DMS53 treated with DMSO at 0.1 percent for 48 hours (cell line): ENCODE data around the gene ENSA.
"Not testable (repeated sequence)": the region's sequence is repeated elsewhere in the genome, so short reads cannot be mapped to it uniquely, and the experiment has no call there.

ENCODE experiments used
- DNase-seq: peaks from one replicate; lab custom pipeline; 2025; ENCODE audit not compliant: unreplicated experiment; lab: John Stamatoyannopoulos, UW

The ENSA gene, protein sequence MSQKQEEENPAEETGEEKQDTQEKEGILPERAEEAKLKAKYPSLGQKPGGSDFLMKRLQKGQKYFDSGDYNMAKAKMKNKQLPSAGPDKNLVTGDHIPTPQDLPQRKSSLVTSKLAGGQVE

DNA sequence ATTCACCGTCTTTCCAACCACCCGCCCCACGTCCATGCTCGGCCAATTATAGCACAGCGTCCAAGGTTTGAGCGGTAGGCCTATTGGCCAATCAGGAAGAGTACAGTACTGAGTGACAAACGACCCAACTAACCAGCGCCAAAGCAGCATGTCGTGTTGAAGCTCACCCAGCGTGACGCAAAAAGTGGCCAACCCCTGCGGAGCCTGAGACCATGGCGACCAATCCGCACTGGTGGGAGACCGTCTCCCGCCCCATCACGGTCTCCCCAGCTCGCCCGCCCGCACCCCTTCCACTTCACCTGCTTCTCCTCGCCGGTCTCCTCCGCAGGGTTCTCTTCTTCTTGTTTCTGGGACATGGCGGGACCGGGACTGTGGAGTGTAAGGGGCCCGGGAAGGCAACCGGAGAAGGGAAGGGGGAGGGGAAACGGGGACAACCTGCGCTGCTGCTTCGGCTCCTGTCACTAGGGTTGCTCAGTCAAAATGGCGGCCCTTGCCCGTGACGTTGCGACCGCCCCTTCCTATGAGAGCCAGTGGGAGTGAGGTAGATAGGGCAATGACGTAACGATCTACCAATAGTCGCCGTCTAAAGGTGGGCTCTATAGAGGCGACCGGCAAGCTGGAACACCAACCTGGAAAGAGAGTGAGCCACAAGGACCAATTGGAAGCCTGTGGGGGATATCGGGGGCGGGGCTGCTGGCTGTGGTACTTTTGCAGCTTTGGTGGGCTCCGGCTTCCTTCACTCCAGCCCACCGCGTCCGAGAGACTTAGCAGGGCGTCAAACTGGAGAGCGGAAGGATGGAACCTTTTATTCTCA lies at the start of gene ENSA:
ENSA (minus strand) TSS at position 498 of the 814 bp plus-strand sequence; CDS start at position 356, 142 bp downstream.
- peak; percentile 98 for DNase-seq

DNA sequence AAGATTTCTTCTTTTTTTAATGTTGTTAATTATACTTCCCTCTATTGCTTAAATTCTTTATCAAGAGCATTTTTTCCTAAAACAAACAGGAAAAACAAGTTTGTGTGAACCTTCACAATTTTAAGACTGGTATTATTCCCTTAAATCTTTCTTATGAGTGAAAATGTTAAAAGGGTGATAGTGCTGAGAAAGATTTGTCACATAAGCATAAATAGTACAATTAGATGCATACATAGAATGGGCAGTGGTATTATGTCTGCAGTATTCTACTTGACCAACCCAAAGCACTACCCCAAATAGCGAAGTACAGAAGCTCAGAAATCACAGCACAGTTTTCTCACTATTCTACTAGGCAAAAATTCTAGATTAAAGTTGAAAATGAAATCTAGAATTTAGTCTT lies 49.6 kb upstream of the ENSA start:
- DNase-seq = no peak

DNA sequence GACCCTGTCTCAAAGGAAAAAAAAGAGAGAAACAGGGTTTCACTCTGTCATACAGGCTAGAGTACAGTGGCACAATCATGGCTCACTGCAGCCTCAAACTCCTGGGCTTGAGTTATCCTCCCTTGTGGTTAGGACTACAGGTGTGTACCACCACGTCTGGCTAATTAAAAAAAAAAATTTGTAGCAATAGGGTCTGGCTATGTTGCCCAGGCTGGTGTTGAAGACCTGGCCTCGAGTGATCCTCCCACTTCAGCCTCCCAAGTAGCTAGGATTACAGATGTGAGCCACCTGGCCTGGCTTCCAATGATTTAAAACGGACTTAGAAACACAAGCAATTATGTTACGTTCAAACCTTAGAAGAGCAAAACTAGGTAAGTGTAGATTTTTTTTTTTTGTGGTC lies 45.5 kb upstream of the ENSA start:
- DNase-seq = no peak

- no peak for DNase-seq
These were observed 33.9 kb upstream of the ENSA start for GRCh38 chr1:150663321-150663720.

DNA sequence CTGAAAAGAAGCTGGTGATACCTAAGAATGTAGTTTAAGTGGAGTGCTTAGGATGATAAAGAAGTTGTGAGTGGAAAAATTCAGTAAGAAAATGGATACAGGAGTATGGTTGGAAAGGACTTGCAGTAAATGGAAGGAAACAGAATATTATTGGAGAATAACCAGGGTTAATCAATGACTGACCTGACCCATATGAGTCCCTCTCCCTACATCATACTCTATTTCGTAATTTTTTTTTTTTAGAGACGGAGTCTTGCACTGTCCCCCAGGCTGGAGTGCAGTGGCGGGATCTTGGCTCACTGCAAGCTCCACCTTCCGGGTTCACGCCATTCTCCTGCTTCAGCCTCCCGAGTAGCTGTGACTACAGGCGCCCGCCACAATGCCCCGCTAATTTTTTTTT lies 33.4 kb upstream of the ENSA start:
- no peak for DNase-seq

DNA sequence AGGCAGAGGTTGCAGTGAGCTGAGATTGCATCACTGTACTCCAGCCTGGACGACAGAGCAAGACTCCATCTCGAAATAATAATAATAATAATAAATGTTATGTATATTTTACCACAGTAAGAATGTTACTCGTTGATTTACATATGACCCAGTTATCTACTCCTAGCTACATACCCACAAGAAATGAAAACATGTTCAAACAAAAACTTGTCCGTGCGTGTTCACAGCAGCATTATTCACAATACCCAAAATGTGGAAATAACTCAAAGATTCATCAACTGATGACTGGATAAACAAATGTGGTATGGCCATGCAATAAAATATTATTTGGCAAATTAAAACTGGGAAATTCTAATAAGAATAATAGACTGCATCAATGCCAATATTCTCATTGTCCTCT lies 31.7 kb upstream of the ENSA start:
- DNase-seq = no peak

- no peak for DNase-seq
These were observed 31.2 kb upstream of the ENSA start for GRCh38 chr1:150660584-150660983.

DNA sequence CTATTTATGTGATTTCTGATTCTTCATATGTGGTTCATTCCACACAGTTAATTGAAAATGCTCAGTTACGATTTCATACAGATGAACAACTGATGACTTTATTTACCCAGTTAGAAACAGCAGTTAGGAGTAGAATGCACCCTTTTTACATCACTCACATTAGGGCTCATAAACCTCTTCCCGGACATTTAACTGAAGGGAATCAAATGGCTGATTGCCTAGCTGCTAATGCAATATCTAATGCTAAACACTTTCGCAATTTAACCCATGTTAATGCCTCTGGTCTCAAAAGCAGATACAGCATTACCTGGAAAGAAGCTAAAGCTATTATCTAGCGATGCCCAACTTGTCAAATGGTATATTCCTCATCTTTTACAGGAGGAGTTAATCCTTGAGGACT lies 27.7 kb upstream of the ENSA start:
- not testable (repeated sequence) for DNase-seq

- not testable (repeated sequence) for DNase-seq
These were observed 25.2 kb upstream of the ENSA start for GRCh38 chr1:150654635-150655034.

DNA sequence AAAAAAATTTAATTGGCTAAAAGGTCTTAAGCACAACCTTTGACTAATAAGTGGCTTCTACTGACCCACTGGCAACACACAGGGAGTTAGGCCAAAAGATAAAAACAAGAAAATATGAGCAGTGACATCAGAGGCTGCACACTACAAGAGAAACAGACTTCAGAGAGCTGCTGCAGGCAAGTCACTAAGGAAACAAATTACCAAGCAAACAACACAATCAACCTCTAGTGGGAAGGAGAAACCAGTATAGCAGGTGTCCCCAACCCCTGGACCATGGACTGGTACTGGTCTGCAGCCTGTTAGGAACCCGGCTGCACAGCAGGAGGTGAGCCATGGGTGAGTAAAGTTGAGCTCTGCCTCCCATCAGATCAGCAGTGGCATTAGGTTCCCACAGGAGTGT lies 20.8 kb upstream of the ENSA start:
- DNase-seq = peak; percentile 57

DNA sequence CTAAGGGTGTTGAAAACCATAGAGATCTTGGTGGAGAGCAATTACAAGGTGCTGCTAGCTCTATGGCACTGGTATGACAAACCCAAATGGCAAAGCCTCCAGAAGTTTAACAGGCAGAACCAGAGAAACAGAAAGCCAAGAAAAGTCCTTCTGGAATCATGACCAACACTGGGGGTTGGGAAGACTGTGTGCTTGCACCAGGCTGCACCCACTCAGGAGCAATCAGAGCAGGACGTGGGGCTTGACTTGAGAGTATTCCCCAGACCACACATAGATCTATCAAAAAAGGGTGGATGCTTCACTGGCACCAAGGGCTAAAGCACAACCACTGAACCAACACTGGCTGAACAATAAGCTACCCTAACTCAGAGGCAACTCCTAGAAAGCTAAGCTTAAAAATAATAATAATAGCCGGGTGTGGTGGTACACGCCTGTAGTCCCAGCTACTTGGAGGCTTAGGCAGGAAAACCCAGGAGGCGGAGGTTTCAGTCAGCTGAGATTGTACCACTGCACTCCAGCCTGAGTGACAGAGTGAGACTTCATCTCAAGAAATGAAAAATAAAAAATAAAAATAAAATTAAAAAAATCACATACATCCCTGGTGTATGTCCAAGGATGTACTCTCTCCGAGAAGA lies 20.1 kb upstream of the ENSA start:
- DNase-seq = no peak

- no peak for DNase-seq
These were observed 12.9 kb upstream of the ENSA start for GRCh38 chr1:150642296-150642695.

DNA sequence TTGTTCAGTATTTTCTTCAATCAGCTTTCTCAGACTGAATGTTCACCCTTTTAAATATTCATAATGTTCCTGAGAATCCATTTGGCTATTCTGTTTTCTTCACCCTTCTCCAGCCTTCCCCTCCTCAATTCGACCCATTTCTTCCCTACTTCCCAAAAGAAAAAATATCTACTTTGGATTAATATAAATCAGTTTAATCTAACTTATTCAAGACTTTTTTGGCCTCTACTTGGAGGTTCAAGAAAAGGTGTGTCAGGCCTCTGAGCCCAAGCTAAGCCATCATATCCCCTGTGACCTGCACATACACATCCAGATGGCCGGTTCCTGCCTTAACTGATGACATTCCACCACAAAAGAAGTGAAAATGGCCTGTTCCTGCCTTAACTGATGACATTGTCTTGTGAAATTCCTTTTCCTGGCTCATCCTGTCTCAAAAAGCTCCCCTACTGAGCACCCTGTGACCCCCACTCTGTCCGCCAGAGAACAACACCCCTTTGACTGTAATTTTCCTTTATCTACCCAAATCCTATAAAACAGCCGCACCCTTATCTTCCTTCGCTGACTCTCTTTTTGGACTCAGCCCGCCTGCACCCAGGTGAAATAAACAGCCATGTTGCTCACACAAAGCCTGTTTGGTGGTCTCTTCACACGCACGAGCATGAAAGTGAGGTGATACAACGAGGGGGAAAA lies 11.9 kb upstream of the ENSA start:
- not testable (repeated sequence) for DNase-seq

DNA sequence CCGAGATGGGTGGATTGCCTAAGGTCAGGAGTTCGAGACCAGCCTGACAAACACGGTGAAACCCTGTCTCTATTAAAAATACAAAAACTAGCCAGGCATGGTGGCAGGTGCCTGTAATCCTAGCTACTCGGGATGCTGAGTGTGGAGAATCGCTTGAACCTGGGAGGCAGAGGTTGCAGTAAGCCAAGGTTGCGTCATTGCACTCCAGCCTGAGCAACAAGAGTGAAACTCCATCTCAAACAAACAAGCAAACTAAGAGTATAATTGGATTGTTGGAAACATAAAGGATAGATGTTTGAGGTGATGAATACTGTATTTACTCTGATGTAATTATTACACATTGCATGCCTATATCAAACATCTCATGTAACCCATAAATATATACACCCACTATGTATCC lies 9.0 kb upstream of the ENSA start:
- DNase-seq = not testable (repeated sequence)

GRCh38 chr1:150634839-150635622 lies 5.6 kb upstream of the ENSA start:
- DNase-seq = not testable (repeated sequence)

DNA sequence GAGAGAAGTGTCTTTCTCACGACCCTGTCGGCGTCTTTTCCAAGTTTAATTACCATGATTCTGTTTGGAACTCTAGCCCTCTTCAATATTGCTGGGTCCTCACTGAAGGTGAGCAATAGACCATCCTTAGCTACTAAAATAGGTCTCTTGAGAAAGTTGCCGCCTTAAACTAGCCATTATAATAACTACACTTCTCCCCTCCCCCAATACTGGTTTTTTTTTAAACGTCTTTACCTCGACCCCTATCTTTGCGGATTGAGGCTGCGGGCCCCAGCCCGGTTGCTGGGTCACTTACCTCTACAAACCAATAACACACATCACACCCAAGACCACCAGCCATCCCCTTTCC lies 672 bp downstream of the ENSA start:
- DNase-seq = no peak

- no peak for DNase-seq
These were observed 1.5 kb downstream of the ENSA start for GRCh38 chr1:150627826-150628410.

GRCh38 chr1:150626150-150626549 lies 3.3 kb downstream of the ENSA start:
- no peak for DNase-seq

GRCh38 chr1:150624546-150624945 lies 4.9 kb downstream of the ENSA start:
- DNase-seq = not testable (repeated sequence)

DNA sequence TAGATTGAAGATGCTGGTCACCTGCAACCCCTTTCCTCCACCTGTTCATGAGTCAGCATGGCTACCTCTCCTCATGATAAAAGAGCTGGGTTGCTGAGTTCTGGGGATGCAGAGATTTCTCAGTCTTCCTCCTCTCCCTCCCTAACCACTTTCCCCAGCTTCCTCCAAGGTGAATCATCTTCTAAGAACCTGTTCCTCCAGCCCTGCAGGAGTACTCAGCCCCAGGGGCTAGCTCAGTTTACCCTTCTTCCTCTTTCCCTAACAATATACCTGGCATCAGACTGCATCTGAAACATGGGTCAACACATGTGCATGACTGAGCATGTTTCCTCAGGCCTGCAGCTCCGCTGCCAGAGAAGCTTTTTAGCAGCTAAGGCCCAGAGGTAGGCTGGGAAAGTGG lies 5.3 kb downstream of the ENSA start:
- DNase-seq = not testable (repeated sequence)
